ENCODE results near the gene HBS1L. TPM values are rescaled to one million over a fixed set of nuclear protein-coding genes. Genes with fewer than 3 reads are reported as not detected.

HBS1L gene
- total RNA-seq, 1 donor from 2014 or later, result 41.7 TPM

DNA sequence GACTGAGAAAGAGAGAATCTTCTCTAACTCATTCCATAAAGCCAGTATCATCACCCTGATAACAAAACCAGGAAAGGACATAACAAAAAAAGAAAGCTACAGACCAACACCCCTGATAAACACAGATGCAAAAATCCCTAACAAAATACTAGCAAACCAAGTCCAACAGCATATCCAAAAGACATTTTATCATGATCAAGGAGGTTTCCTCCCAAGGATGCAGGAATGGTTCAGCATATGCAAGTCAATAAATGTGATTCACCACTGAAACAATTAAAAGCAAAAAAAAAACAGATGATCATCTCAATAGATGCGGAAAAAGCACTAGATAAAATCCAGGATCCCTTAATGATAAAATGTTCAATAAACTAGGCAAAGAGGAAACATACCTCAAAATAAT is 80.3 kb downstream of the HBS1L start:
- Histone ChIP-seq H3K27ac (no peak overlapping the region), H3K27me3 (no peaks in the 10 kb centered on the region), H3K4me3 (no peak overlapping the region), H3K4me1 (no peaks in the 10 kb centered on the region), H3K36me3 (peaks cover 0 to 9% of the 10 kb centered on the region in 2 donors), H3K9me3 (no peaks in the 10 kb centered on the region)
- intact Hi-C loops (cut with DNase I), result no loop called here
- TF ChIP-seq, protein P1, sequence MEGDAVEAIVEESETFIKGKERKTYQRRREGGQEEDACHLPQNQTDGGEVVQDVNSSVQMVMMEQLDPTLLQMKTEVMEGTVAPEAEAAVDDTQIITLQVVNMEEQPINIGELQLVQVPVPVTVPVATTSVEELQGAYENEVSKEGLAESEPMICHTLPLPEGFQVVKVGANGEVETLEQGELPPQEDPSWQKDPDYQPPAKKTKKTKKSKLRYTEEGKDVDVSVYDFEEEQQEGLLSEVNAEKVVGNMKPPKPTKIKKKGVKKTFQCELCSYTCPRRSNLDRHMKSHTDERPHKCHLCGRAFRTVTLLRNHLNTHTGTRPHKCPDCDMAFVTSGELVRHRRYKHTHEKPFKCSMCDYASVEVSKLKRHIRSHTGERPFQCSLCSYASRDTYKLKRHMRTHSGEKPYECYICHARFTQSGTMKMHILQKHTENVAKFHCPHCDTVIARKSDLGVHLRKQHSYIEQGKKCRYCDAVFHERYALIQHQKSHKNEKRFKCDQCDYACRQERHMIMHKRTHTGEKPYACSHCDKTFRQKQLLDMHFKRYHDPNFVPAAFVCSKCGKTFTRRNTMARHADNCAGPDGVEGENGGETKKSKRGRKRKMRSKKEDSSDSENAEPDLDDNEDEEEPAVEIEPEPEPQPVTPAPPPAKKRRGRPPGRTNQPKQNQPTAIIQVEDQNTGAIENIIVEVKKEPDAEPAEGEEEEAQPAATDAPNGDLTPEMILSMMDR (IDR thresholded peaks at IDR 0.05), result no peak
- no peak for TF ChIP-seq POLR2A (IDR thresholded peaks at IDR 0.05)
- no peak for TF ChIP-seq POLR2AphosphoS5 (IDR thresholded peaks at IDR 0.05; ENCODE audit: insufficient read depth in 1 of 2, low read depth in 1 of 2)
- DNase-seq (ENCODE audit: extremely low spot score in 2 of 2), result no peak

DNA sequence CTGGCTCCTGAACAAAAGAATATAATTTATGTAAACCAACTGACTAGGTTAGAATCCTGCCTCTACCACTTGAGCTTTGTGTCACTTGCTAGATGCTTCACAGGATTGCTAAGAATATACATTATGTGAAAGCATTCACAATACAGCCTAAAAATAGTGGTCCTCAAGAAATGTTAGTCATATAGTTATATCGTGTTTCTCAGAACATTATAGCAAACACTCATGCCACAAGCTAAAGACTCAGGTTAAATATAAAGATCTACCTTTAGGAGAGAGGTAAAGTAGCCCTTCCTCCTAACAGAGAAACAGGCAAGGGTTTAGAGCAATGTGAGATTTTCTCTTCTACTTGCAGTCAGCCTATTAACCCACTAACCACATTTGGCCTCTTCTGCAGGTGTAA is 86.9 kb downstream of the HBS1L start:
- Histone ChIP-seq H3K4me1 (peaks cover 10% of the 10 kb centered on the region), H3K27ac (no peak overlapping the region), H3K9me3 (no peaks in the 10 kb centered on the region), H3K36me3 (peaks cover 0 to 13% of the 10 kb centered on the region in 2 donors), H3K27me3 (no peaks in the 10 kb centered on the region), H3K4me3 (no peak overlapping the region)
- no peak for DNase-seq (ENCODE audit: extremely low spot score in 2 of 2)
- no peak for TF ChIP-seq POLR2A (IDR thresholded peaks at IDR 0.05)
- TF ChIP-seq, protein P1 (IDR thresholded peaks at IDR 0.05), result no peak
- TF ChIP-seq POLR2AphosphoS5 (IDR thresholded peaks at IDR 0.05; ENCODE audit: insufficient read depth in 1 of 2, low read depth in 1 of 2), result no peak
- intact Hi-C loops (cut with DNase I), result no loop called here

DNA sequence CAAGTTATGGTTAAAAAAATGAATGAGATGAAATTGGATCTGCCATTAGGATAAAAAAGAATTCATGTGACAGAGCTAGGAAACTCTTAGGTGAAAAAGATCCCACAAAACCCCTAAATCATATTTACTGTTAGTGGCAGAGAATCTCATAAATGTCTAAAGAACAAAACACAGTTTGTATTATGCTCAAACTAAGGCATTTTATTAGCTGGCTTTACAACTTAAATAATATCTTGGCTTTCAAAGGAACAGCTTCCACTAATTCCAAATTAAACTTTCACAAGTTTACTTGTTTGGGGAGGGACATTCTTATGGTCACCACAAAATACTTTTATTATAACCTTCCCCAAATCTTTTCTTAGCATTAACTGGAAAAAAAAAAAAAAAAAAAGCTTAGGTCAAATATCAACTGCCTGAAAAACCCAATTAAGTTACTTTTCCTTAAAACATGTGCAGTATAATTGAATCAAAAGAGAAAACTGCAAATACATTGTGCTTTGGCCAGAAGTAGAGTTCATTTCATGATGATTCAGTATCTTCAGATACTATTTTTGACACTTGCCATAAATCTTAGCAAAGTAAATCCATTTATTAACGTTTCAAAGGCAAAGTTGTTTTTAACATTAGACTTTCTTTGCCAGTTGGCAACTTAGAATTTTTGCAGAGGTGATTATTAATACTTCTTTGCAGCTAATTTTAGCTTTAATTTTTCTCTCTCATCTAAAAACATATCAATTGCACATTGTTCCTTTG is 90.0 kb downstream of the HBS1L start:
- H3K27ac ChIP-seq, result no peak overlapping the region
- DNase-seq (ENCODE audit: extremely low spot score in 2 of 2), result no peak
- TF ChIP-seq, protein P1 (IDR thresholded peaks at IDR 0.05), result no peak
- TF ChIP-seq POLR2A (IDR thresholded peaks at IDR 0.05) (no peak), POLR2AphosphoS5 (IDR thresholded peaks at IDR 0.05; ENCODE audit: insufficient read depth in 1 of 2, low read depth in 1 of 2) (no peak)
- H3K4me3 ChIP-seq, result no peak overlapping the region
- intact Hi-C loops (cut with DNase I), result no loop called here
- no peaks in the 10 kb centered on the region for H3K27me3 ChIP-seq
- H3K9me3 ChIP-seq, result no peaks in the 10 kb centered on the region
- peaks cover 0 to 13% of the 10 kb centered on the region in 2 donors for H3K36me3 ChIP-seq
- peaks cover 10% of the 10 kb centered on the region for H3K4me1 ChIP-seq

DNA sequence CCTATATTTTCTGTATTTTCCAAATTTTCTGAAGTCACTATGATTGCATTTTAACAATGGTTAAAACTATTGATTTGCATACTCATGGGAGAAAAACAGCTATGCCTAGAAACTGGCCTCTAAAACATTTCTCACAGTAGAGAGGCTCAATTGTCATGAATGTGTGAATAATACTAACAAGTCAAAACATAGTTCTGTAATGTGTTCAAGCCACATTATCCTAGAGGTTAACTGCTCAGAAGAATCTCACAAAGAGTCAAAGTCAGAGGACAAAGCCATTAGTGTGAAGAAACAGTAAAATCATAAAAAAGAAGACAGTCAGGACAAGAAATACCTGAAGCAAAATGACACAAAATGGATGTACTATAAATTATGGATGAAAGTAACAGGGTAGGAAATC is 92.2 kb downstream of the HBS1L start:
- peaks cover 0 to 23% of the 10 kb centered on the region in 2 donors for H3K36me3 ChIP-seq
- no peak overlapping the region for H3K27ac ChIP-seq
- no peak for TF ChIP-seq POLR2AphosphoS5 (IDR thresholded peaks at IDR 0.05; ENCODE audit: insufficient read depth in 1 of 2, low read depth in 1 of 2)
- TF ChIP-seq, protein P1 (IDR thresholded peaks at IDR 0.05), result no peak
- TF ChIP-seq POLR2A (IDR thresholded peaks at IDR 0.05), result no peak
- peaks cover 10% of the 10 kb centered on the region for H3K4me1 ChIP-seq
- intact Hi-C loops (cut with DNase I), result no loop called here
- no peaks in the 10 kb centered on the region for H3K27me3 ChIP-seq
- H3K4me3 ChIP-seq, result no peak overlapping the region
- no peak for DNase-seq (ENCODE audit: extremely low spot score in 2 of 2)
- H3K9me3 ChIP-seq, result no peaks in the 10 kb centered on the region

DNA sequence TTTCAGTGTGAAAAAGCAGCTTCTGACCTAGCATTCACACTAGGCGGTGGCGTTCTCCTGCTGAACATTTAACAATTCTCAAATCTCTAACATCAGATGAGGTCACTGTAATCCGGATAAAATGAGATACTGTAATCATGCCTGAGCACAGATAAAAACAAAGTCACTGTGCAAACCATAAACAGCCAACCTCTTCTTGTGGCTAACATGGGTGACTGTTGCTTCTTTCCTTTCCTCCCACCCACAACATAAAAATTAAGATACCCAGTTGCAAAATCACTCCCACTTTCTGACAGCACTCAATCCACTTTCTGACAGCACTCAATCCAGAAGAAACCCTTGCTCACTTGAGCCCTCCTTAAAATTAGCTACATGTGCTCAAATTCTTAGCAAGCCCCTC is 93.3 kb downstream of the HBS1L start:
- Histone ChIP-seq H3K36me3 (peaks cover 0 to 20% of the 10 kb centered on the region in 2 donors), H3K4me3 (no peak overlapping the region), H3K4me1 (peaks cover 10% of the 10 kb centered on the region), H3K9me3 (no peaks in the 10 kb centered on the region), H3K27ac (no peak overlapping the region), H3K27me3 (no peaks in the 10 kb centered on the region)
- intact Hi-C loops (cut with DNase I), result no loop called here
- DNase-seq (ENCODE audit: extremely low spot score in 2 of 2), result no peak
- TF ChIP-seq POLR2AphosphoS5 (IDR thresholded peaks at IDR 0.05; ENCODE audit: insufficient read depth in 1 of 2, low read depth in 1 of 2), result no peak
- TF ChIP-seq POLR2A (IDR thresholded peaks at IDR 0.05), result no peak
- TF ChIP-seq, protein P1 (IDR thresholded peaks at IDR 0.05), result no peak
